ENCODE data around the gene SLU7. TPM values are rescaled to one million over a fixed set of nuclear protein-coding genes. Genes with fewer than 3 reads are reported as not detected.

SLU7 gene
- total RNA-seq, 4 donors from 2014 or later = 48.1 to 118 (median 83.8) TPM

DNA sequence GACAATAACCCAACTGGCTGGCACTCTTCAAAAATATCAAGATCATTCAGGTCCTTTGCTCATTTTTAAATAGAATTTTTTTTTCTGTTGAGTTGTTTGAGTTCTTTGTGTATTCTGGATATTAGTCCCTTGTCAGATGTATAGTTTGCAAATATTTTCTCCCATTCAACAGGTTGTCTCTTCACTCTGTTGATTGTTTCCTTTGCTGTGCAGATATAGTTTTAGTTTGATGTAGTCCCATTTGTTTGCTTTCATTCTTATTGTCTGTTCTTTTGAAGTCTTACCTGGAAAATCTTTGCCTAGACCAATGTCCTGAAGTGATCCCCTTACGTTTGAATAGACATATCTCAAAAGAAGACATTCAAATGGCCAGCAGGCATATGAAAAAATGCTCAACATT, 25.5 kb upstream of the SLU7 start:
- no peak for TF ChIP-seq CTCF (IDR thresholded peaks at IDR 0.05)
- no peak for TF ChIP-seq POLR2A (IDR thresholded peaks at IDR 0.05)
- H3K4me1 ChIP-seq = peaks cover 2% of the 10 kb centered on the region
- H3K27ac ChIP-seq = no peak overlapping the region
- H3K9me3 ChIP-seq = no peaks in the 10 kb centered on the region
- no peak for DNase-seq (ENCODE audit: low spot score in 2 of 2)
- WGBS = 74% methylated on average over 1 of the region's 1 CpG
- no peaks in the 10 kb centered on the region for H3K27me3 ChIP-seq
- no peaks in the 10 kb centered on the region for H3K36me3 ChIP-seq
- no peak overlapping the region for H3K4me3 ChIP-seq

DNA sequence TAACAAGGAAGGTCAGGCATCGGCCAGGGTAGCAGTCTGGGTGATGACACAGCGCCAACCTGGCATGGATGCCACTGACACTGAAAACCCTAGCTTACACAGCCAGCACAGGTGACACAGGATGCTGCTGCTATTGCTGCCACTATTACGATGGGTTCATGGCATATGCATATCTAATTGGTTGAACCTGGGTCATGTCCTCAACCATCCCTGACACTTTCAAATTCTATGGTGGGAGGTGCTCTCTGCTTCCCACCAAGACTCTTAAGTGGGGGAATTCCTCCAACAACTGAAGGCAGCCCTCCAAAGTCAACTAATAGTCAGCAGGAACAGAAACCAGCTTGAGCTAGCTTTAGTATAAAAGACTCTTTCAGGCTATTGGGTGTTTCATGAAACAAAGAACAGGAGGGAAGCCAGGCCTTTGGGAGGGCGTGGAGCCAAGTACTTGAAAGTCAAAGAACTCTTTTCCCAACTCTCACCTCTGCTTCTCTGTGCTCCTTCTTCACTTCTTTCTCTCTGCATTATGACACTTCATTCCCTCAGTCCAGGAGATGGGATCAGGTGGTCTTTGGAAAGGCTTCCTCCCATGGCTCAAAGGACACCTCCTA, 24.0 kb upstream of the SLU7 start:
- Histone ChIP-seq H3K9me3 (no peaks in the 10 kb centered on the region), H3K27me3 (no peaks in the 10 kb centered on the region), H3K27ac (no peak overlapping the region), H3K4me1 (peaks cover 11% of the 10 kb centered on the region), H3K4me3 (no peak overlapping the region), H3K36me3 (no peaks in the 10 kb centered on the region)
- WGBS = 78% methylated on average over 4 of the region's 4 CpGs
- TF ChIP-seq EP300 (IDR thresholded peaks at IDR 0.05) (no peak), POLR2AphosphoS5 (IDR thresholded peaks at IDR 0.05) (no peak), POLR2A (IDR thresholded peaks at IDR 0.05) (no peak), CTCF (IDR thresholded peaks at IDR 0.05) (no peak)
- DNase-seq (ENCODE audit: low spot score in 2 of 2) = no peak

DNA sequence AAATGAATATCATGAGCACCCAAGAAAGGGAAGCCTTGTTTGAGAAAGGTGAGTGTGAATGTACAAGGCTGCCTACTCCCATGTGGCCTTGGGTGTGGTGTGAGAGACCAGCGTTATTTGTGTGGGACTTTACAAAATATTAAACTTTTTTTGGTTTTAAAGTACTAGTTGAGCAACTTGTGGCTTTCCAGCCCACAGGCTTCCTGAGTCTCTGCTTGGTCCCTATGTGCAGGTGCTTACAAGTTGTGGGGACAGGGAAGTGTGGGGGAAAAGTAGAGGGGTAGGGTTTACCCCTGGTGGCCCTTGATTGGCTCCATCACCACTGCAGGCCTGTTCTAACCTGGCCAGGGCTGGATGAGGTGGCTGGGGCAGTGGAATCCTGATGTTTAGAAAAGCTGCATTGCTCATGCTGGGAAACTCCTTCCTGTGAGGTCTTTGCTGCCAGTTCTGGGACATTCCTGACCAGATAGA, 22.5 kb upstream of the SLU7 start:
- TF ChIP-seq EP300 (IDR thresholded peaks at IDR 0.05) (no peak), POLR2A (IDR thresholded peaks at IDR 0.05) (no peak), POLR2AphosphoS5 (IDR thresholded peaks at IDR 0.05) (no peak), CTCF (IDR thresholded peaks at IDR 0.05) (no peak)
- no peaks in the 10 kb centered on the region for H3K36me3 ChIP-seq
- no peak overlapping the region for H3K27ac ChIP-seq
- WGBS = 56% methylated on average over 1 of the region's 1 CpG
- H3K9me3 ChIP-seq = no peaks in the 10 kb centered on the region
- H3K27me3 ChIP-seq = no peaks in the 10 kb centered on the region
- no peak for DNase-seq (ENCODE audit: low spot score in 2 of 2)
- H3K4me3 ChIP-seq = no peak overlapping the region
- H3K4me1 ChIP-seq = peaks cover 11% of the 10 kb centered on the region

GRCh38 chr5:160439205-160439600, 20.3 kb upstream of the SLU7 start:
- no peak for TF ChIP-seq POLR2A (IDR thresholded peaks at IDR 0.05)
- no peak for TF ChIP-seq POLR2AphosphoS5 (IDR thresholded peaks at IDR 0.05)
- TF ChIP-seq EP300 (IDR thresholded peaks at IDR 0.05) = no peak
- peak; percentile 71 to 88 for TF ChIP-seq CTCF (IDR thresholded peaks at IDR 0.05)
- Histone ChIP-seq H3K9me3 (no peaks in the 10 kb centered on the region), H3K27me3 (no peaks in the 10 kb centered on the region), H3K4me3 (peak overlapping the region; percentile 45), H3K27ac (no peak overlapping the region), H3K36me3 (no peaks in the 10 kb centered on the region), H3K4me1 (peaks cover 11% of the 10 kb centered on the region)
- under 1% methylated on average over 11 of the region's 11 CpGs for WGBS
- DNase-seq (ENCODE audit: low spot score in 2 of 2) = peak; percentile 92 to 93

DNA sequence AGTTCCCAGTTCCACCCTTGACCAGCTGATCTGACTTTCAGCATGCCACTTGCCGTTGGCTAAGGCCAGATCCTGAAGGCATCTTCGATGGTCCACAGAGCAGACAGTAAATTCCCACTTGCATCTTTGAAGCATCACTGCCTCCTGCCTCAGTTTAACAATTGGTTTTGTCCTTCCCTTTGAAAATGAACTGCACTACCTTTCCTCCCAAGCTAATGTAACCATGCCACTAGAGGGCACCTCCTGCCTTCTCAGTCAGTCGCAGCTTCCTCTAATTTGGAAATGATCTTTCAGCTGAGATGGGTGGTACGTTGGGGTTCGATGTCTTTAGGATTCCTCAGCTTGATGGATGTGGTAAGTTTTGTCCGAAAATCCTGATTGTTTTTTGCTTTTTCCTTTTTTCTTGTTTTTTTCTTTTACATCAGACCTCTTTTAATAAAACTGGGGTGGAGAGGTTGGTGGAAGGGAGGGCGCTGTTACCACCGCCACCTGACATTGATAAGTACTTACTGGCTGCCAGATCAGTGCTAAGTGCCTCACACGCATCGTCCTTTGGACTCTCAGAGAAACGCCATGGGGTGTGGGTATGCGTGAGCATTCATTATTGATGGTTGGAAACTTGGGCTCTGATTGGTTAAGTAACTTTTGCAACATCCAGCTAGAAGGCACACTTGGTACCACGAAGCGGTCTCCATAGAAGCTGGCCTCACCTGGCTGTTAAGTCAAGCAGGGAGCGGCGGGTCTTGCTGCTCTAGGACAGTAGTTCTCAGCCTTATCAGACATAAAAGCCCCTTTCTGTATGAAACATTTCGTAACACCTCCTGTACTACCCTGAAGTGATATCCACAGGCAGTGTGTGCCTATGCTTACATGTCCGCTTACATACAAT, 19.7 kb upstream of the SLU7 start:
- no peak for DNase-seq (ENCODE audit: low spot score in 2 of 2)
- peaks cover 15% of the 10 kb centered on the region for H3K4me1 ChIP-seq
- H3K36me3 ChIP-seq = no peaks in the 10 kb centered on the region
- no peak for TF ChIP-seq POLR2AphosphoS5 (IDR thresholded peaks at IDR 0.05)
- TF ChIP-seq CTCF (IDR thresholded peaks at IDR 0.05) = peak; percentile 41 to 63
- H3K9me3 ChIP-seq = no peaks in the 10 kb centered on the region
- H3K27me3 ChIP-seq = no peaks in the 10 kb centered on the region
- H3K27ac ChIP-seq = no peak overlapping the region
- 3% methylated on average over 18 of the region's 18 CpGs for WGBS
- peak overlapping the region; percentile 45 for H3K4me3 ChIP-seq

All from suprapubic skin (tissue), 4 donors.